Measurements from ENCODE around the gene PLEKHJ1.

- TF ChIP-seq CTCF (IDR thresholded peaks at IDR 0.05) = no peak
- no peak for TF ChIP-seq KDM1A (IDR thresholded peaks at IDR 0.05; ENCODE audit: low read depth)
- TF ChIP-seq CHD2 (IDR thresholded peaks at IDR 0.05; ENCODE audit: low read length, partially characterized antibody) = no peak
- TF ChIP-seq HMGXB4 (CRISPR knock-in tag; IDR thresholded peaks at IDR 0.05; ENCODE audit: borderline replicate concordance) = no peak
- TF ChIP-seq NR3C1 (IDR thresholded peaks at IDR 0.05) = no peak
- TF ChIP-seq SREBF2 (IDR thresholded peaks at IDR 0.05) = no peak
These were observed 47.3 kb downstream of the PLEKHJ1 start for GRCh38 chr19:2188708-2189385.

Data from A549 (cell line).